HG02943 (cell line): ENCODE measurements around the gene STAT4.
A peak's percentile ranks its signal among the peaks of the same experiment; 100 is the strongest.

Experiments
- ATAC-seq: cut with Tn5 transposase; IDR thresholded peaks from one replicate; pipeline ENCODE4 v1.9.1; 2021; ENCODE audit warnings: mild to moderate bottlenecking, low read depth, moderate library complexity; ENCODE audit not compliant: unreplicated experiment

STAT4 gene

DNA sequence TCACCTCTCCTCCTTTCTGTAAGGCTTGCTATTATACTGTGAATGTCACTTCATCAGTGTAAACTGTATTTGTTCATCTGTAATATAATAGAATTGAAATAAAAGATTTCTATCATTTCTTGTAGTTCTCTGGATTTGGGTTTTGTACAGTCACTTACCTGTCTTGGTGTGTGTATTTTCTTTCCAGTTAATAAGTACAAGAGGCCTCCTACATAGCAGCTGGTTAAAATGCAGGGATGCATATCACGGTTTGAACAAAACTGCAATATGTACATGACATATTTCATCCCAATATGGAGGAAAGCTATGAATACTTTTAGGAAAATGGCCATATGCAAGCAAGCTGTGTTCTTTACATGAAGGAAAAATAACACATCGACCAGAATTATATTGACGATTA lies 131.4 kb downstream of the STAT4 start:
- ATAC-seq = no peak

DNA sequence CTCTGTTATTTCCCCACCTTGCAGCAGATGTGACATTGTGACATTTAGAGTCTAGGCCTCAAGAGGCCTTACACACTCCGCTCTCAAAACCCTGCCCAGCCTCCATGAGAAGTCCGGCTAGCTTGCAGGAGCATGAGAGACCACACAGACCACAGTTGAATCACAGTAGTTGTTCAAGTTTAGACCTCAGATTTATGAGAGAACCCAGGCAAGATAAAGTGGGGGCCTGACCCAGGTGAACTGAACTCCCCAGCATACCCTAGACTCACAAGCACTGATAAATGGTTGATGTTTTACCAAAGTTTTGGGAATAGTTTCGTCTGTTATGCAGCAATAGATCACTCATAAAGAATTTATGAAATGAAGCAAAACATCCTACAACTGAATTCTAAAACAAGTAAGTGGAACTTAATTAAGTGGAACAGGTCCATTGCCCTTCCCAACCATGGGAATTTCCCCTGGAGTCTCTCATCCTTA lies 132.1 kb downstream of the STAT4 start:
- ATAC-seq = no peak

DNA sequence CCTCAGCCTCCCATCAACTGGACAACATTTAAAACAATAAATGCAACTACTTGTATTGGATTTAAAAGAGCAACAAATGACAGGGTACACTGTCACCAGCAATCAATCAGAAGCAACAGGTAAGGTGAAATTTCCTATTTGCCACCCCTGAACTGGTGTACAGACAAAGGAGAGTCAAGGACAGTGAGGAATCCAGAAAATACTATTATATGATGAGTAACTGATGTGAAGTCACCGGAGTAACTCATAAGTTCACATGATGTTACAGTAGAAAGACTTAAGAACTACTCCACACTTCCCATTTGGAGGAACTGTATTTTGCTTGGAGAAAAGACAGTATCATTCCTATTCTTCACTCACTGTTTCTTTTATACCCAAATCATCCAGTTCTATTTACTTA lies 132.7 kb downstream of the STAT4 start:
- ATAC-seq = no peak

DNA sequence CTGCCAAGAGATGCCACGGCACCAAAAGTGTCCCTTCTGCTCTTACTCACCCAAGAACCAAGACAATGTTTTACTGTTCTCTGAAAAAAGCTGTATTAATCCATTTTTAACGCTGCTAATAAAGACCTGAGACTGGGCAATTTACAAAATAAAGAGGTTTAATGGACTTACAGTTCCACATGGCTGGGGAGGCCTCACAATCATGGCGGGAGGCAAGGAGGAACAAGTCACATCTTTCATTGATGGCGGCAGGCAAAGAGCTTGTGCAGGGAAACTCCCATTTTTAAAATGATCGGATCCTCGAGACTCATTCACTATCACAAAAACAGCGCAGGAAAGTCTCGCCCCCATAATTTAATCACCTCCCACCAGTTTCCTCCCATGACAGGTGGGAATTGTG lies 135.0 kb downstream of the STAT4 start:
- no peak for ATAC-seq

DNA sequence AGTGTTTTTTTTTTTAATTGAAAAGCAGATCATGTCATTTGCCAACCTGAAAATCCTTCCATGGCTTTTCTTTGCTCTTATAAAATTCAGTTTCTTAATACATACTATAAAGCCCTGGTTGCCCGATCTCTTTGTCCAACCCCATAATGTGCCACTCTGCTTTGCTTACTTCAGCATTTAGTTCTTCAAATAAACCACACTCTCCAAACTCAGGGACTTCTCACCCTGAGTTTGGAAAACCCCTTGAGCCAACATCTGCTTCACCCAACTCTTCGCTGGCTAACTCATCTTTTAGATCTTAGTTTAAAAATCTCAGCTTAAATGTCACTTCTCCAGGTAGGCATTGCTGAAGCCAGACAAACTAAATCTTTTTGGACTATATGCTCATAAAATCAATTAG lies 135.6 kb downstream of the STAT4 start:
- no peak for ATAC-seq

DNA sequence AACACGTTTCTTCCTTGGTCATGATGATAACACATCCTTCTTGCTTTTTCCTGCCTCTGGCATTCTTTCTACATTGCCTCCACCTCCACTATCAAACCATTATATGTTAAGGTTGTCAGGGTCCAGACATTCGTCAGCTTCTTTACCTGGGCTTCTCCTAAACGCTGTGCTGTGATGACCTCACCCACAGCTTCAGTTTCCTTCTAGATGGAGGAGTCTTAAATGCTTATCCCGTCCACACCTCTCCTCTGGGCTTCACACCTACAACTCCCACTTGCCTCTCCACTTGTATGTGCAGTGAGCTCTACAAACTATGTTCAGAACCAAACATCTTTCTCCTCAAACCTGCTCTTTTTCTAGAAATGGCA lies 136.2 kb downstream of the STAT4 start:
- no peak for ATAC-seq

DNA sequence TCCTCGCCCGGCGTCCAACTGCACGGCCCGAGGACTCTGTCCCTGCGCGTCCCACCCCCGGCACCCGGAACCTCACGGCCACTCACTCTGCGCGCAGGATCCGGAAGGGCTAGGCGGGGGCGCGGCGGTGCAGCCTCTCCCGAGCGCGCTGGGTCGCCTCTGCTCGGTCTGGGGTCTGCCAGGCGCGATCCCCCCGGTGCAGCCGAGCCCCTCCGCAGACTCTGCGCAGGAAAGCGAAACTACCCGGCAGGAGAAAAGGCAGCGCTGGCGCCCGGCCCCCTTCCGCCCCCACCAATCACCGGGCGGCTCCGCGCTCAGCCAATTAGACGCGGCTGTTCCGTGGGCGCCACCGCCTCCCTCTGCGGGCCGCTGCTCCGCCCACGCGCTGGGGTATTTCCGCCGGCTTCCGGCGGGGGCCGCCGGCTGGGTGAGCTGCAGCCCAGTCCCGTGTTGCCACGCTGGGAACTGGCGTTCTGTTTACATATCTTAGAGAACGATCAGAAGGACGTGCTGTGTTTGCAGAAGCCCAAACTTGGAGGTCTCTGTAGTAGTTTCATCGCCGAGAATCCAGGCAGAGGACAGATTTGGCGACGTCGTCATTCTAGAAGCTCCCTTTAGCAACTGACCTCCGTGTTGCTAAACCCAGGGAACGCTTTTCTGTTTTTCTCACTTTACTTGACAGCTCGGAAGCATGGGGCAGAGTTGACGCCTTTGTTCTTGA lies 136.7 kb downstream of the STAT4 start, which contains the start of gene STAT1:
Gene STAT1 (minus strand): TSS at position 240 of the 721 bp plus-strand sequence. CDS start 4,168 bp downstream, outside the sequence.
- ATAC-seq = peak; percentile 70

DNA sequence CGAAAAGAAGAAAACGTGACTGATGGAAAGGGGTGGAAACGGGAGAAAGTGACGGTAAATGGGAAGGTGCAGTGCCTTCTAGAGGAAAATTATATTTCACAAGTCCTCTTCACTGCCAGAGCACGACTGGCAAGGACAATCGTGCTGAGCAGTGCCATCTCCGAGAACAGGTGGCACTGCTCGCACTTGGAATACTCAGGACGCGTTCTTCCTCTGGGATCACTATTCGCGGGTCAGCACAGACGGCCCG lies 137.2 kb downstream of the STAT4 start:
- no peak for ATAC-seq

DNA sequence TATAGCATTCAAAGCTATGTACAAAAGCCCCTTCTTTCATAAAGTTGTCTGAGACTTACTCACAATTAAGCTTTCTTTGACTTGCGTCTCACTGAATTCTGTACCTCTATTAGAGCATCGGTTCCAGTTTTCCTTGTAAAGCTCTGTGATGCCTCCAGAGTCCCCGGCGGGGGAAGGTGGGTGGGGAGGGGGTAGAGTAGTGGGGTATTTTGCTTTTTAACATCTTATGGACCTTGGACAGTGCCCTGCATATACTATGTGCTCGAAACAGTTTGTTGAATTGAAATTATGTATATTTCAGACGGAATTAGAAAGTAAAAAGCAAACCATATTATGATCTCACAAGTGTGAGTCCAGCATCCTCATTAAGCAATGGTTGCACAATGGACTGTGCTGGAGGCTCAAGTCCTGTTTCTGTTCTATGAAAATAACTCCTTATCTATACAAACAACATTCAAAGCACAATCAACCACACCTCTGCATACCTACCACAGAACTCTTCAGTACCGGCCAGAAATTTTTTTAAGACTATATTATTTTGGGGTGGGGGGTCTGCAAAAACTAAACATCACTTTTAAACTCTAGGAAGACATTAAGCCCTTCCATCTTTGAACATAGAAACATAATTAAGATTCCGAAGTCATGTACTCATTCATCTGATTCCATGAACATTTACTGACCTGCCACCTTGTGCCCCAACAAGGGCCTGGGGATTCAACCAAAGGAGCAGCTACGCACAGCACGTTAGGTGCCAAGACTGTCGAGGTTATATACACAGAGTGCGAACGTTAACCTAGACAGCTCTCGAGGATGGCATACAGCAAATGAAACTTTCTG lies 137.7 kb downstream of the STAT4 start:
- peak; percentile 3 for ATAC-seq

DNA sequence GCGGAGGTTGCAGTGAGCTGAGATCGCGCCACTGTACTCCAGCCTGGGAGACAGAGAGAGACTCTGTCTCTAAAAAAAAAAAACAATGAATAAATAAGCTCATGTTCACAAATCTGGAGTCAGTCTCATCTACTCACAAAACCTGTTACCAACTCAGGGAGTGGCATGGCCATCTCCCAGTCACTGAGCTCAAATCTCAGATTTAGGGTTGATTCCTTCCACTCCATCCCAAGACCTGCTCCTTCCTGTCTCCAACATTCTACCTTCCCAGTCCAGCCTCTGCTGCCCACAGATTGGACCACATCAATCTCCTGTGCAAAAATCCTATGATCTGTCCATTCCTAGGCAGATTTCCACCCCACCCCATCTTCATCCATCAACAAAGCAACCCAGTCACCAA lies 138.4 kb downstream of the STAT4 start:
- no peak for ATAC-seq

DNA sequence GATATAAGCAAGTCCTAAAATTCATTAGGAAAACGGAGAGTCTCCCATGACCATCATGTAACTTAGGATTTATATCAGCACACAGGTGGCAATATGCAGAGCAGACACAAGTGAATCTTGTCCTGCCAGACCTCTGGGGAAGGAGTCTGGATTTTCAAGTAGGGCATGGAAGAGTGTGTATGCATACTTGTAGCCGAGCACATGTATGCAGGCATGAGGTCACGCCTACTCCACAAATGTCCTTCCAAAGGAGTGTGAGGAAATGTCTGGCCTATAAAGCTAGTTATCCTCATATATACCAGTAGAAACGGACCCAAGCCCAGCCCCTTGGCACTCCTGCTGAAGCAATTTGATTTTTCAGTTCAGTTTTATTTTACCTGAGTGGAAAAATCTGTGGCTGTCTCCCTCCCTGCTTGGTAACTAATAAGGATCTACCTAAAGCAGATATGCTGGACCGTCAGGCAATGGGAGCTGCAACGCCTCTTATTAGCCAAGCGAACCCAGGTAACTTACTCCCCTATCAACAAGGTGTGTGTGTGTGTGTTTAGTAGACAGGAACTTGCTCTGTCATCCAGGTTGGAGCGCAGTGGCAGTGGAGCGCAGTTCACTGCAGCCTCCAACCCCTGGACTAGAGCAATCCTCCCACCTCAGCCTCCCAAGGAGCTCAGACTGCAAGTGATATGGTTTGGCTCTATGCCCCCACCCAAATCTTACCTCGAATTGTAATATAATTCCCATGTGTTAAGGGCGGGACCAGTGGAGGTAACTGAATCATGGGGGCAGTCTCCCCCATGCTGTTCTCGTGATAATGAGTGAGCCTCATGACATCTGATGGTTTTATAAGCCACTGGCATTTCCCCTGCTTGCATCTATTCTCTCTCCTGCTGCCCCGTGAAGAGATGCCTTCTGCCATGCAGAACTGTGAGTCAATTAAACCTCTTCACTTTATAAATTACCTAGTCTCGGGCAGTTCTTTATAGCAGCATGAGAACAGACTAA lies 139.6 kb downstream of the STAT4 start:
- ATAC-seq = no peak

DNA sequence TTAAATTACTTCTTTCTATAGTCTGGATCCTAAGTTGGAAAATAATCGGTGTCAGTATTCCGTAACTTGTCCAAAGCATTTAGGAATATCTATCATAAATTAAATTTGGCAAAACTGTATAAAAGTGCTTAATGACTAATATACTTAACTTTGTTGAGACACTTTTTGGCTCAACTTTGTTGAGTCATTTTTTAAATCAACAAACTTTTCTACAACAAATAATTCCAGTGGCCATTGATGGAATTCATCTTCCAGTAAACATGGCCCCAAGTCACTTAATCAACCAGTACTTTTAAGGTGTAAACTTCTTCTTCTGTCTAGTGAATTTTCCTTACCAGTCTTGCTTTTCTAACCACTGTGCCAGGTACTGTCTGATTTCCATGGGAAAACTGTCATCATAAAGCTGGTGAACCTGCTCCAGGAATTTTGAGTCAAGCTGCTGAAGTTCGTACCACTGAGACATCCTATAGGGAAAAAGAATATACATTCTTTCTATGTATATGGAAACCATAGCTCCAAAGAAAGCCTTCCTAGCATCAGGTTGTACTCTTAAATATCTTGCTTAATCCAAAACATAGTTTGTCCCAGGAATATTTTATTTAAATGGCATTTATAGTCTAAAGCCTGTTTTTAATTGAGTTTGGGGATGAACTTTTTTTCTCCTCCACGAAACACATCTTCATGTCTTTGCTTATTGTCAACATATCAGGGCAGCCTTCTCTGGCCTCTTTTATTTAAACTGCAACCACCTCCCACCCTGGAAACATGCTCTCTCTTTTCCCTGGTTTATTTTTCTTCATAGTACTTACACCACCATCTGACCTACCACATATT lies 141.0 kb downstream of the STAT4 start:
- ATAC-seq = no peak

DNA sequence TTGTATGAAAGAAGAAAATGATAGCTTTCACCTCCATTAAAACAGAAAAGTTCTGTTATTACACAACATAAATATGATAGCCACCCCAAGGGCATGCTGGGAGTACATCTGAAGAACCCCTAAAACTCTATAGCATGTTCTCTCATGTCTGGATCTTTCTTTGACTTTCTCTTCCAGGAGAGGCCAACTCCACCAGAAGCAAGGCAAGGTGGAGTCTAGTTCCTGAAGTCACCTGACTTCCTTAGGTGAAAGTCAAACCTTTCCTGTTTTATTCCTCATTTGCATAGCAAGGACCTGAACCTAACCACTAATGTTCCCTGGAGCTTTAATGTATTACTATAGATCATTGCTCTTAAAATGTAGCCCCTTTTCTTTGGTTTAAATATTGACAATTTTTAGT lies 142.5 kb downstream of the STAT4 start:
- no peak for ATAC-seq

DNA sequence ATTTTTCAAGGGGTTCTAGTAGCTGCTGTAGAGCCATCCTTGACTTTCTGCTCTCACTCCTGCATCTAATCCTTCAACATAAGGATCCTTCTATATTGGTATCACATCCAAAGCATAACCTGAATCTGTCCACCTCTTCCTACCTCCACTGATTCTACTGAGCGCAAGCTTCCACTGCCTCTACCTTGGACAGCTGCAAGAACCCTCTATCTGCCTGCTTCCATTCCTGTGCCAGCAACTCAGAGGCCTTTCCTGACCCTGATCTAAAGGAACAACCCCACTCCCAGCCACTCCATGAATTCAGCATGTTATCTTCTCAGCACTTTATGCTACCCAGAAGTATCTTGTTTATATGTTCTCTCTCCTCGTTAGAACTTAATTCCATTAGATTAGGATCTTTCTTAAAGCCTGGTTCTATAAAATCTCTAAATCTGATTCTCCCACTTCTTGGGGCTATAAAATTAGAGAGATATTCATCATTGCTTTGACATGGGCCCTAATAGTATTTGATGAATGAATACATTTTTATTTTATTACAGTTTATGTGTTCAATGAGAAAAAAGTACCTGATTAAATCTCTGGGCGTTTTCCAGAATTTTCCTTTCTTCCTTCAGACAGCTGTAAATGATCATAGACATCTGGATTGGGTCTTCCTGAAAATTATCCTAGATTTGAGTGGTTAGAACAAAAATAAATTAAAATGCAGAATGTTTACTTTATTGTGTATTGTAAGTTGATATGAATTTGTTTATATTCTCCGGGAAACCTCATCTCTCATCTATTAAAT lies 143.6 kb downstream of the STAT4 start:
- no peak for ATAC-seq

DNA sequence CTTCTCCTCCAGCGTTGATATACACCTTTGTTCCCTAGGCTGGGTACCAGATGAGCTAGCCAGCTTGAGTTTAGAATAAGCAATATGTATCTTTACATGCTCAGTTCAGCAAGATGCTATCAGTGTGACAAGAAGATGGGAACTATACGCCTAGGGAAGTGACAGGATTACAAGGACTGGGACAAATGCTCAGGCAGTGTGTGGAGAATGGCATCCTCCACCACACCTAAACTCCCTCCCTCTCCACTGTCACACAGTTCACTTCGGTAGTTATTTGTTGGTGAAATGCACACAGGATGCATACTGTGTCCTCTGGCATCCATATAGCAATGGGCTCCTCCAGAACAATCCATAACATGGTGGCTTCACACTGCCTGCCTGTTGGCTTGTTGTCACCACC lies 144.5 kb downstream of the STAT4 start:
- ATAC-seq = no peak

DNA sequence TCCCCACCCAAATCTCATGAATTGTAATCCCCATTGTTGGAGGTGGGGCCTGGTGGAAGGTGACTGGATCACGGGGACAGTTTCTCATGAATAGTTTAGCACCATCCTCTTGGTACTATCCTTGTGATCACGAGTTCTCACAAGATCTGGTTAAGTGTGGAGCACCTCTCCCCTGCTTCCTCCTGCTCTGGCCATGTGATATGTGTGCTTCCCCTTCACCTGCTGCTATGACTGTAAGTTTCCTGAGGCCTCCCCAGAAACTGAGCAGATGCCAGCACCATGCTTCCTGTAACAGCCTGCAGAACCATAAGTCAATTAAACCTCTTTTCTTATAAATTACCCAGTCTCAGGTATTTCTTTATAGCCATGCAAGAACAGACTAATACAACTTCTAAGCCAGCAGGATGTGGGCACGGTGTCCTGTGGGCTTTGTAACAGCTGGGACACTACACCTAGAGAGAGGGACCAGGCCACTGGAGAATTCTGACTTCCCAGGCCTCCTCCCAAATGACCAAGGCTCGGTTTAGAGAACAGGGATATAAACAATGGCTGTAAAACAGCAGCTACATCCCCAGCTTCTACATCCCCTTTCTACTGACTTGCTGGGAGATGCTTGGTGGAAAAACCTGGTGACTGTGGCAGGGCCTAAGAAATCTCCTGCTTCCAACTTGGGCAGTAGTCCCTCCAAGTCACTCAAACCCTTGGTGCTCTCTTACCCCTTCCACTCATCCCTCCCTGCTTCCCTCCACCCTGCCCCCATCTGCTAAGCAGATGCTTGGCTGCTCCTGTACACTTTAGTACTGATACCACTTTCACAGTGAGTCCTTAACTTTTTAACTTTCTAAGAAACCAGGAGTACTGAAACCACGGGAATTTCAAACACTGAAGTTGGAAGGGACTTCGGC lies 147.1 kb downstream of the STAT4 start:
- ATAC-seq = no peak

DNA sequence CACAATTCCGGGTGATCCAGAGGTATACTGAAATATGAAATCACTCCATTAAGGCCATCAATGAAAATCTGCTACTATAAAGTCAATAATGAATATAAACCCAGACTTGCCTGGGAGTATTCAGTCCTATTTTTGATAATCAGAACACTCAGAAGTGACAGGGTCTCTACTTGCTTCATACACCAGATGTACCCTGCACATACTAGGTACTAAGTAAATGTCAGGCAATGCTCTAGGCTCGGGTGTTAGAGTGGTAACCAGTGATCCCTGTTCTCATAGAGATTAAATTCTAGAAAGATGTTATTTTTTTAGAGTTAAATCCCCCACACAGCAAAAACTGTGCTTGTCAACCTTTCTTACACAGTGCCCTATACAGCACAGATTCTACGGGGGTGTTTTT lies 149.2 kb downstream of the STAT4 start:
- ATAC-seq = no peak

DNA sequence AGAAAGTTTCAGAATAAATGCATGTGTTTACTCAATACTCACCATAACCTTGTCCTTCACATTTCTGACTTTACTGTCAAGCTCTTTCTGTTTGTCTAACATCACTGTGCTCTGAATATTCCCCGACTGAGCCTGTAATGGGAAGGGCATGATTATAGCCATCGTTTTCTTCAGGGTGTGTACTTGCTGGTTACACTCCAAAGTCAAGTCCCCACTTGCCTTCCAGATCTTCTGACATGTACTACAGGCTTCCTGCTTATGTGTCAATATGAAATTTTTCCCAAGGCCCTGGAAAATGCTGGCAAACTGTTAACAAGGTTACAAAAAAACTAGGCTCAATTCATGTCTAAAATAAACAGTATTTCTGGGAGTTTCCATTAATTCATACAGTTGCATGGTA lies 149.8 kb downstream of the STAT4 start:
- no peak for ATAC-seq
